Measurements from ENCODE around the gene HRH2.

Gene HRH2

DNA sequence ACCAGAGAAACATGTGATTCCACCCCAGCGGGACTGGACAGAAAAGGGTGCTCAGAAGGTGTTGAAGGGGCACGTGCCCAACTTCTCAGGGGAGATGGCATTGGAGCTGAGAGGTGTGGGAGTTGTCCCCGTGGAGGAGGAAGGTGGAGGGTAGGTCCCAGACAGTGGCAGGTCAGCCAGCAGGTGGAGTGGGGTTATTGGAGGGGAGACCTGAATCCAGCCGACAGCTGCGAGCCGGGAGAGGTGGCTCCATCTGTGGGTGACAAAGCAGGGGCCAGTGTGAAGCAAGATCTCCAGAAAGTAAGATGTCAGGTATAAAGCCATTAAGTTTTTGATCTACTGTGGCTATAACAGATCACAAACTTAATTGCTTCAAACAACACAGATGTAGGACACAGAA is 75.1 kb downstream of the HRH2 start:
- TF ChIP-seq POLR2AphosphoS5 (IDR thresholded peaks at IDR 0.05; ENCODE audit: low read depth, low read length) (no peak), FOXP2 (optimal IDR thresholded peaks at IDR 0.05; ENCODE audit: borderline replicate concordance, extremely low read depth, extremely low read length, insufficient read depth) (no peak), SIN3A (IDR thresholded peaks at IDR 0.05; ENCODE audit: borderline replicate concordance, insufficient read depth, low read length) (no peak), TAF1 (IDR thresholded peaks at IDR 0.05; ENCODE audit: borderline replicate concordance, insufficient read depth, low read length) (no peak)
- TF ChIP-seq, protein P1, sequence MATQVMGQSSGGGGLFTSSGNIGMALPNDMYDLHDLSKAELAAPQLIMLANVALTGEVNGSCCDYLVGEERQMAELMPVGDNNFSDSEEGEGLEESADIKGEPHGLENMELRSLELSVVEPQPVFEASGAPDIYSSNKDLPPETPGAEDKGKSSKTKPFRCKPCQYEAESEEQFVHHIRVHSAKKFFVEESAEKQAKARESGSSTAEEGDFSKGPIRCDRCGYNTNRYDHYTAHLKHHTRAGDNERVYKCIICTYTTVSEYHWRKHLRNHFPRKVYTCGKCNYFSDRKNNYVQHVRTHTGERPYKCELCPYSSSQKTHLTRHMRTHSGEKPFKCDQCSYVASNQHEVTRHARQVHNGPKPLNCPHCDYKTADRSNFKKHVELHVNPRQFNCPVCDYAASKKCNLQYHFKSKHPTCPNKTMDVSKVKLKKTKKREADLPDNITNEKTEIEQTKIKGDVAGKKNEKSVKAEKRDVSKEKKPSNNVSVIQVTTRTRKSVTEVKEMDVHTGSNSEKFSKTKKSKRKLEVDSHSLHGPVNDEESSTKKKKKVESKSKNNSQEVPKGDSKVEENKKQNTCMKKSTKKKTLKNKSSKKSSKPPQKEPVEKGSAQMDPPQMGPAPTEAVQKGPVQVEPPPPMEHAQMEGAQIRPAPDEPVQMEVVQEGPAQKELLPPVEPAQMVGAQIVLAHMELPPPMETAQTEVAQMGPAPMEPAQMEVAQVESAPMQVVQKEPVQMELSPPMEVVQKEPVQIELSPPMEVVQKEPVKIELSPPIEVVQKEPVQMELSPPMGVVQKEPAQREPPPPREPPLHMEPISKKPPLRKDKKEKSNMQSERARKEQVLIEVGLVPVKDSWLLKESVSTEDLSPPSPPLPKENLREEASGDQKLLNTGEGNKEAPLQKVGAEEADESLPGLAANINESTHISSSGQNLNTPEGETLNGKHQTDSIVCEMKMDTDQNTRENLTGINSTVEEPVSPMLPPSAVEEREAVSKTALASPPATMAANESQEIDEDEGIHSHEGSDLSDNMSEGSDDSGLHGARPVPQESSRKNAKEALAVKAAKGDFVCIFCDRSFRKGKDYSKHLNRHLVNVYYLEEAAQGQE (IDR thresholded peaks at IDR 0.05; ENCODE audit: insufficient read depth in 1 of 2, low read depth in 2 of 2, low read length in 2 of 2), result no peak

DNA sequence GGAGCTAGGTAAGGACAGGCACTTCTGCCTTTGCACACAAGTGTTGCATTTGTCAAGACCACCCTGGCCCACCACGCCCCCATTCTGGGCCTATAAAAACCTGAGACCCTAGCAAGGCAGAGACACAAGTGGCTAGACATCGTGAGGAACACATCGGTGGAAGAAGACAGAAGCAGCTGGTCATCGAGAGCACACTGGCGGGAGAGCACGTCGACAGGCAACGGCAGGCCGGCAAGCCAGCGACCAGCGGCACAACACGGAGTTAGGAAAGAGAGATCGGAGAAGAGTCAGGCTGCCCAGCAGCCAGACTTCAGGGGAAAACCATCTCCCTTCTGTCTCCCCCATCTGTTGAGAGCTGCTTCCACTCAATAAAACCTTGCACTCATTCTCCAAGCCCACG is 76.1 kb downstream of the HRH2 start:
- no peak for TF ChIP-seq FOXP2 (optimal IDR thresholded peaks at IDR 0.05; ENCODE audit: borderline replicate concordance, extremely low read depth, extremely low read length, insufficient read depth)

DNA sequence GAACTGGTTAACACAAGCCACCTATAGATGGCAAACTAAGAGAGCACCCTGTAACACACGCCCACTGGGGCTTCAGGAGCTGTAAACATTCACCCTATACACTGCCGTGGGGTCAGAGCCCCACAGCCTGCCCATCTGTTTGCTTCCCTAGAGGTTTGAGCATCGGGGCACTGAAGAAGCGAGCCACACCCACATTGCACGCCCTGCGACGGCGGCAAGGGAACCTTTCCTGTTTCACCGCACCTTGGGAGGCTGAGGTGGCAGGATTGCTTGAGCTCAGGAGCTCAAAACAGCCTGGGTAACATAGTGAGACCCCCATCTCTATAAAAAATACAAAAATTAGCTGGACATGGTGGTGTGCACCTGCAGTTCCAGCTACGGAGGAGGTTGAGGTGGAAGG is 76.6 kb downstream of the HRH2 start:
- TF ChIP-seq SIN3A (IDR thresholded peaks at IDR 0.05; ENCODE audit: borderline replicate concordance, insufficient read depth, low read length) (no peak), TAF1 (IDR thresholded peaks at IDR 0.05; ENCODE audit: borderline replicate concordance, insufficient read depth, low read length) (no peak), FOXP2 (optimal IDR thresholded peaks at IDR 0.05; ENCODE audit: borderline replicate concordance, extremely low read depth, extremely low read length, insufficient read depth) (no peak), POLR2AphosphoS5 (IDR thresholded peaks at IDR 0.05; ENCODE audit: low read depth, low read length) (no peak)
- TF ChIP-seq, protein P1 (IDR thresholded peaks at IDR 0.05; ENCODE audit: insufficient read depth in 1 of 2, low read depth in 2 of 2, low read length in 2 of 2), result no peak

DNA sequence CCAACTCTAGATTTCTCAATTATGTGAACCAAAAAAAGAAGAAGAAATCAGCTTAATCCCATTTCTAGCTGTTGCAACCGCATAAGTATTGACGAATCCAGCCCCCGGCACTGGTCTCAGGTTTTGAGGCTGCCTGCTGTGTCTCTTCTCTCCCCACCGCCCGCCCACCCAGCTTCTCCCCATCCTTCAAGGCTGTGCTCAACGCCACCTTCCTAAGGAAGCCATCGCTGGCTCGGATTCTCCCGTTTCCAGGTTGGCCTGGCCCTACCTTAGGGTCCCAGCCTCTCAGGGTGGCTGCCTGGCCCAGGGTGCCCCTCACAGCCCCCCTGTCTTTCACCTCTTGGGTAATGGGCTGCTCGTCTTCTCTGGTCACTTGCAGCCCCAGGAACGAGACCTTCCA is 77.8 kb downstream of the HRH2 start:
- no peak for TF ChIP-seq FOXP2 (optimal IDR thresholded peaks at IDR 0.05; ENCODE audit: borderline replicate concordance, extremely low read depth, extremely low read length, insufficient read depth)
- TF ChIP-seq, protein P1 (IDR thresholded peaks at IDR 0.05; ENCODE audit: insufficient read depth in 1 of 2, low read depth in 2 of 2, low read length in 2 of 2), result no peak

DNA sequence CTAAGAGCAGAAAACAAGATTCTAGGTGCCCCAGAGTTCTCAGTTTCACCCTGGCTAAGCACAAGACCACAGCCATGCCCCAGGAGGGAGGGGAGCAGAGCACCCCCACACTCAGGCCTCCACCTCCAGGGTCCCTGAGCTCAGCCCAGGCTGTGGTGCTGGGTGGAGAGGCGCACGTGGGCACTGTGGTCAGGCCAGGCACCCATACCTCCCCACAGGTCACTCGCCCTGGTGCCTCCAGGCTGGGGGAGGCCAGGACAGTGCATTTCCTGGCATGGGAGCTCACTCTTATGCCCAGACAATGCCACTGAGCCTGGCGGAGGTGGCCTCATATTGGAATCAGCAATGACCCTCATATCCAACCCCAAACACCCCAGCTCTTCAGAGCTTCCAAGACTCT is 78.8 kb downstream of the HRH2 start:
- TF ChIP-seq FOXP2 (optimal IDR thresholded peaks at IDR 0.05; ENCODE audit: borderline replicate concordance, extremely low read depth, extremely low read length, insufficient read depth) (no peak), TAF1 (IDR thresholded peaks at IDR 0.05; ENCODE audit: borderline replicate concordance, insufficient read depth, low read length) (no peak), POLR2AphosphoS5 (IDR thresholded peaks at IDR 0.05; ENCODE audit: low read depth, low read length) (no peak), SIN3A (IDR thresholded peaks at IDR 0.05; ENCODE audit: borderline replicate concordance, insufficient read depth, low read length) (no peak)
- TF ChIP-seq, protein P1 (IDR thresholded peaks at IDR 0.05; ENCODE audit: insufficient read depth in 1 of 2, low read depth in 2 of 2, low read length in 2 of 2), result no peak
